Inflammatory macrophage (primary cell): ENCODE measurements around the gene PERM1.
"Not testable (repeated sequence)": the region's sequence is repeated elsewhere in the genome, so short reads cannot be mapped to it uniquely, and the experiment has no call there.

Experiments used
- DNase-seq, 2 donors: peaks; one replicate each; pipeline ENCODE4 v3.0.0-alpha.2; 2020 to 2022

Gene PERM1

DNA sequence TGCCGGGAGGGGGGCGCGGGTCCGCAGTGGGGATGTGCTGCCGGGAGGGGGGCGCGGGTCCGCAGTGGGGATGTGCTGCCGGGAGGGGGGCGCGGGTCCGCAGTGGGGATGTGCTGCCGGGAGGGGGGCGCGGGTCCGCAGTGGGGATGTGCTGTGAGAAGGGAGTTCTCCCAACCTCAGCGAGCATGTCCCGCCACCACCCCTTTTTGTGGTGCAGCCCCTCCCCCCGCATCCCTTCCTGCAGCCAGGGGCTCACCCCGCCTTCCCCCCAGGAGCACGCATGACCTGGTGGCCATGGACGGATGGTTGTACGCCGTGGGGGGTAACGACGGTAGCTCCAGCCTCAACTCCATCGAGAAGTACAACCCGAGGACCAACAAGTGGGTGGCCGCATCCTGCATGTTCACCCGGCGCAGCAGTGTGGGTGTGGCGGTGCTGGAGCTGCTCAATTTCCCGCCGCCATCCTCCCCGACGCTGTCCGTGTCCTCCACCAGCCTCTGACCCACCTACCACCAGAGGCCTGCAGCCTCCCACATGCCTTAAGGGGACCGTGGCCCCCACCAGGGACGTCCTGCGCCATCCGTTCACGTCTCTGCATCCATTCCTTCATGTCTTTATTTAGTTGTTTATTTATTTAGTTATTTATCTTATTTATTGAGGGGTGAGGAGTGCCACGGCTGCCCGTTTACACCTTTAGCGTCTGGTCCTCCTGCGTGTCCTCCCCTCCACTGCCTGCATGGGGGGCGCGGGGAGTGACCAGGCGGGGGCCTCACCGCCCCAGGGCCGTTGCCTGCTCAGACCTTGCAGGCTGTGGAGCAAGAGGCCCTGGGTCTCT is 17.0 kb downstream of the PERM1 start:
- no peak for DNase-seq

DNA sequence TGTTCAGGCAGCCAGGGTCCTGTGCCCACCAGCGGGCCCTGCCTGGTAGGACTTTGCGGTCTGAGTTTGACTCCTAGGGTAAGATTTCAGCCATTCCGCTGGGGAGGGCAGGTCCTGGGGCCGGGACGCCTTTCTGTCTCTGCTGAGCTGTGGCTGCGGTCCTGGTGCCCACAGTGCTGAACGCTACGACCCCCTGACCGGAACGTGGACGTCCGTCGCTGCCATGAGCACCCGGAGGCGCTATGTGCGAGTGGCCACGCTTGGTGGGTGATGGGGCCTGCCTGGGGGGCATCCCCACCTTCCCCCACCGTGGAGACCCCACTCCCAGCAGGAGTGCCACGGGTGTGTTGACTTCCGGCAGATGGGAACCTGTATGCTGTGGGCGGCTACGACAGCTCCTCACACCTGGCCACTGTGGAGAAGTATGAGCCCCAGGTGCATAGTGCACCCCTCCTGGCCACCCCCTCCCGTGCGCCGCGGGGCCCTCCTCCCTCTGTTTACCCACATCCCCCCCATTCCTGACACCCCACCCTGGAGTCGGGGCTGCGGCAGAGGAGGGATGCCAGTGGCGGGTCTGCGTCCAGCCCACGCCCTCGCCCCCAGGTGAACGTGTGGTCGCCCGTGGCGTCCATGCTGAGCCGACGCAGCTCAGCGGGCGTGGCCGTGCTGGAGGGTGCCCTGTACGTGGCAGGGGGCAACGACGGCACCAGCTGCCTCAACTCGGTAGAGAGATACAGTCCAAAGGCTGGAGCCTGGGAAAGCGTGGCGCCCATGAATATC is 18.0 kb downstream of the PERM1 start:
- no peak for DNase-seq

DNA sequence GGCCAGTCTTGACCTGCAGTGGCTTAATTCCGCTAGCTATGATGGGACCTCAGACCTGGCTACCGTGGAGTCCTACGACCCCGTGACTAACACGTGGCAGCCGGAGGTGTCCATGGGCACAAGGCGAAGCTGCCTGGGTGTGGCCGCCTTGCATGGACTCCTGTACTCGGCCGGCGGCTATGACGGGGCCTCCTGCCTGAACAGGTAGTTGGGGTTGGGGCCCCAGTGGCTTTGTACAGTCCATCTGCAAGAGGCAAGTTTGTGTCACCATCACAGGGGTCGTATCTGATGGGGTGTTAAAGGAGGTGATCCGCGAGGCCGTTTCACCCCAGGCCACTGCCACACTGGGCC is 18.6 kb downstream of the PERM1 start:
- DNase-seq: no peak

DNA sequence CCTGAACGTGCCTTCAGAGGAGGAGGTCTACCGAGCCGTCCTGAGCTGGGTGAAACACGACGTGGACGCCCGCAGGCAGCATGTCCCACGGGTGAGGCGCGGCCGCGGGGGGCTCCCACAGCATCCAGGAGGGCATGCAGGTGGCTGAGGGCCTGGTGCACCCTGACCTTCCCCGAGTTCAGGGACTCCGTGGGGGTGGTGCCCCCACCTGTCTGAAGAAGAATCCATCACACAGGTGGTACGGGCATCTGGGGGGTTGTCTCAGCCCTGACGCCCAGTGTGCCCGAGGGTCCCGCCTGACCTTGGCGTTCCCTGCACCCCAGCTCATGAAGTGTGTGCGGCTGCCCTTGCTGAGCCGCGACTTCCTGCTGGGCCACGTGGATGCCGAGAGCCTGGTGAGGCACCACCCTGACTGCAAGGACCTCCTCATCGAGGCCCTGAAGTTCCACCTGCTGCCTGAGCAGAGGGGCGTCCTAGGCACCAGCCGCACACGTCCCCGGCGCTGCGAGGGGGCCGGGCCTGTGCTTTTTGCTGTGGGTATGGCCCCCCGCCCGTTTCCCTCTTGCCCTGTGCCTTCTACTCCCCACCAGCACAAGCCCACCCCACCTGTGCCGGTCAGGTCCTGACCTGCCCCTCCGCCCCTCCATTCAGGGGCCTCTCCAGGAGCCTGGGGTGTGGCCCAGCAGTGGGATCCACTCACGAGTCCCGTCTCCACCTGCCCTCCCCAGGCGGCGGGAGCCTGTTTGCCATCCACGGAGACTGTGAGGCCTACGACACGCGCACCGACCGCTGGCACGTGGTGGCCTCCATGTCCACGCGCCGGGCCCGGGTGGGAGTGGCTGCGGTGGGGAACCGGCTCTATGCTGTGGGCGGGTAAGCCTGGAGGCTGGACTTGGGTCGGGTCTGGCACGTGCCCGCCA is 19.3 kb downstream of the PERM1 start:
- DNase-seq: no peak

DNA sequence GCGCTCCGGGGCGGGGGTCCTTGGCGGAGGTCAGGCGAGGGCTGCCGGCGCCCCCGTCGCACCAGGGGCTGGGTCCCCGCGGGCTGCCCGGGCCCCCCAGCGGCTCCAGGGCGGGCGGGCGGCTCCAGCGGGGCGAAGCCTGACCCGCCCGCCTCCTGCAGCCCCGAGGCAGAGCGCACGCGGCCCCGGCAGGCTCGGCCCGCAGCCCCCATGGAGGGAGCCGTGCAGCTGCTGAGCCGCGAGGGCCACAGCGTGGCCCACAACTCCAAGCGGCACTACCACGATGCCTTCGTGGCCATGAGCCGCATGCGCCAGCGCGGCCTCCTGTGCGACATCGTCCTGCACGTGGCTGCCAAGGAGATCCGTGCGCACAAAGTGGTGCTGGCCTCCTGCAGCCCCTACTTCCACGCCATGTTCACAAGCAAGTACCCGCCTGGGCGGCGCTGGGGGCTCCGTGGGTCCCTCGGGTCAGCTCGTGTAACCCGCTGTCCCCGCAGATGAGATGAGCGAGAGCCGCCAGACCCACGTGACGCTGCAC is 20.7 kb downstream of the PERM1 start:
- no peak for DNase-seq

DNA sequence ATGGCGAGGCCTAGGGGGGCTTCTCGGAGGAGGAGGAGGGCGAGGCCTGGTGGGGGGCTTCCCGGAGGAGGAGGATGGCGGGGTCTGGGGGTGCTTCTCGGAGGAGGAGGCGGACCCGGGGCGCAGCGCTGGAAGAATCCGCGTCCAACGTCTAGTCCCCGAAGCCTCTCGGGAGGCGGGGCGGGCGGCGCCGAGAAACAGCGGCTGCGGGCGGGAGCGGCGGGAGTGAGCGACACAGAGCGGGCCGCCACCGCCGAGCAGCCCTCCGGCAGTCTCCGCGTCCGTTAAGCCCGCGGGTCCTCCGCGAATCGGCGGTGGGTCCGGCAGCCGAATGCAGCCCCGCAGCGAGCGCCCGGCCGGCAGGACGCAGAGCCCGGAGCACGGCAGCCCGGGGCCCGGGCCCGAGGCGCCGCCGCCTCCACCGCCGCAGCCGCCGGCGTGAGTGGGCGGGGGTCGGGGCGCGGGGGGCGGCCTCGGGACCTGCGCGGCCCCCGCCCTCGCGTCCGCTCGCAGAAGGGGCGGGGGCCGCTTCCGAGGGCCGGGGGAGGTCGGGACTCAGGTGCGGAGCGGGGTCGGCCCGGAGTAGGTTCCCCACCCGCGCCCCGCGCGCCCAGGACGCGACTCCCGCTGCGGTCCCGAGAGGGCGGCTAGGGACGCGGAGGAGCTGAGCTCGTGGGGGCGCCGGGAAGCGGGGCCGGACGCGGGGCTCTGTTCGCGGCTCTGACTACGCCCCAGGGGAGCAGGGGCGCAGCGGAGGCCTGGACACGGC is 21.3 kb downstream of the PERM1 start, which contains the start of gene KLHL17:
KLHL17 (plus strand) TSS at position 222 of the 769 bp plus-strand sequence; CDS start at position 332, 110 bp downstream.
- DNase-seq: peak; percentile 64 to 69

DNA sequence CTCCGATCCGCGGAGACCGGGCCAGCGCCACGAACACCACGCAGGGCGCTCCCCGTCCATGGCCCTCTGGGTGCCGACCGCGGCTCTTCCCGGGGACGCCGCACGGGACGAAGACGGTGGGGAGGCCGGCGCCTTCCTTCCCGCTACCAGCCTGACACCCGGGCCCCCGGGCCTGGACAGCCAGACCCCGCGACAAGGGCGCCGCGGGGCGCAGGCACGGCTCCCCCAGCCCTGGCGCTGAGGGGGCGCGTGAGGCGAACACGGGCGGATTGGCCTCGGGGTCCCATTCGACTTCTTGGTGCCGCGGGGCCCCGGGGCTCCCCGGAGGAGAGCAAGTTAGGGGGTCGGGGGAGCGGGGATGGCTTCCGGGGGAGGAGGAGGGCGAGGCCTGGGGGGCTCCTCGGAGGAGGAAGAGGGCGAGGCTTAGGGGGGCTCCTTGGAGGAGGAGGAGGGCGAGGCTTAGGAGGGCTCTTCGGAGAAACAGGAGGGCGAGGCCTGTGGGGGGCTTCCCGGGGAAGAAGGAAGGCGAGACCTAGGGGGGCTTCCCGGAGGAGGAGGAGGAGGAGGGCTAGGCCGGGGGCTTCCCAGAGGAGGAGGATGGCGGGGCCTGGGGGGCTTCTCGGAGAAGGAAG is 22.0 kb downstream of the PERM1 start:
- no peak for DNase-seq

DNA sequence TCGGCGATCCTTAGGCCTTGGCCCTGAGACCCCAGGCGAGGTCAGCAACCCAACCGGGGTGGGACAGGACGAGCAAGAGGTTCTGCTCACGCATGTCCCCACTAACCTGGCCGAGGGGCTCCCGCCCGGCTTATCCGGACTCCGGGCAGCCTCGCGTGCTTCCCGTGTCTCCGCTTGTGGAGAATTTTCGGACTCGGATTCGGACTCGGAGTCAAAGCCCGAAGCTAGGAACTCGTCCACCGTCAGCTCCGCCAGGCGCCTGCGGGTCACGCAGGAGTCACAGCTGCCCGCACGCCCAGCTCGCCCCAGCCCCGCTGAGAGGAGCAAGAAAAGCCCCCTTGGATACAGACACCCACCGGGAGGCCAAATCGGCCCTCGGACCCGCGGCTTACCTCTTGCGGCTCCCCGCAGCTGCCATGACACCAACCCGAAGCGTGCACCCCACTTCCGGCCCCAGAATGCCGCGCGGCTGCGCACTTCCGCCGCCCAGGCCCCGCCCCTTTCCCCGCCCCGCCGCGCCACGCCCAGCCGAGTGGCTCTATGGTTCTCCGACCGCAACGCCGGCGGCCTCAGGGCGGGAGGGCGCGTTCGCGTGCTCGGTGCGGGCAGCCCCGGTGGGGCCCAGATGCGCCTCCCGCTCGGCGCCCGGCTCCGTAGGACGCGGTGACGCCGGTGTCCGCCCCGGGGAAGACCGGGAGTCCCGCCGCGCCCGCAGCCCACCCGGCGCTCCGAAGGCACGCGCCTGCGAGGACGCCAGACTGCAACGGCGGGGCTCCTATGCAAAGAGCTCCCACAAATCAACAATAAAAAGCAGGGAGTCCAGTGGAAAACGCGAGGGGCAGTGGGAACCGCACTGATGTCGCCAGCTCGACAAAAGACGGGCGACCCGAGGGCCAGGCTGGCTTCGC is 22.8 kb downstream of the PERM1 start, which contains the start of gene NOC2L:
NOC2L (minus strand) TSS at position 434 of the 908 bp plus-strand sequence; CDS start at position 418, 16 bp downstream.
- DNase-seq: peak; percentile 92 to 93

DNA sequence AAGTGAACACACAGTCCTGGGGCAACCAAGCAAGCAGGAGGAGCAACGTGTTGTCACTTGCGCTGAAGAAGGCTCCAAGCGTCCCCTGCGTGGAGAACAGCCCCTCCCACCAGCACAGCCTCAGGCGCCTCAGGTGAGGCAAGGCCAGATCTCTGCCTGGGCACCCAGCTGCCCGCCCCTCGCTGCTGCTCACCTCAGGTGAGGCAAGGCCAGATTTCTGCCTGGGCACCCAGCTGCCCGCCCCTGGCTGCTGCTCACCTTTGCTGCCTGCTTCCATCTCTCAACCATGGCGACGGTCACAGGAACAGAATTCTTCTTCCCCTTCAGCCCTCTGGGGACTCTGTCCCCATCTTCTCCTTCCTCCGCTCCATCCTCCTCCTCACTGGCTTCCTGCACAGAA is 25.3 kb downstream of the PERM1 start:
- no peak for DNase-seq

DNA sequence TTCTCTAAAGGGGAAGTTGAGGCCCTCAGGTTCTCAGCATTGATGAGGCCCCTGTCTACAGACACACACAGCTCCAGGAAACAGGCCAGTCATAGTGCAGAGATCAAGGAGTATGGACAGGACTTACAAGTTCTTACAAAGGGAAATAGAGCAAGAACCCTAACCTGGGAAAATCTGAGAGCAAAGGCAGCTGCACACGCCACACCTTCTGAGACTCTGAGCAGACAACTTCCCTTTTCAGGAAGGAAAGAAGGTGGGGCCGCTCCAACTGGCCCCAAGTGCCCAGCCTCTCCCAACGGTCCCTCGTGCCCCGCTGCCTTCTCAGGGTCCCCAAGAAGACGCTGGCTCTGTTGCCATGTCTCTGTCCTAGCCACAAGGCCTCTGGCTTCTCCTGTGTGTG is 26.4 kb downstream of the PERM1 start:
- DNase-seq: peak in 1 of 2 donors; percentile 37

DNA sequence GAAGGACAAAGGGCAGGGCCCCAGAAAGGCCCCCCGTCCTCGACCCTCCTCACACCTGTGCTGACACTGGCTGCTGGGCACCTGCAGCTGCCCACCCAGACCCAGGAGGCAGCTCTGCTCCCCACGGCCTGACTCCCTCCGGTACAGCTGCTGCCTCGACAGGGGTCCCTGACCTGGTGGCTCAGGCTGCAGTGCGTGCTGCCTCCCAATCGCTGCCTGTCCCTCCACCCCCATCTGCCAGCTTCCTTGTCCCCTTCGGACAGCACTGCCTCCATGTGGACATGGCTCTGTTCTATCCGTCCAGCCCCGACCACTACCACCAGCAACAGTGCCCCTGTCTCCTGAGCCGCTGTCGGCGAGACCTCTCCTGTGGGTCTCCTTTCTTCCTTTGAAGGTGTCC is 27.0 kb downstream of the PERM1 start:
- no peak for DNase-seq

DNA sequence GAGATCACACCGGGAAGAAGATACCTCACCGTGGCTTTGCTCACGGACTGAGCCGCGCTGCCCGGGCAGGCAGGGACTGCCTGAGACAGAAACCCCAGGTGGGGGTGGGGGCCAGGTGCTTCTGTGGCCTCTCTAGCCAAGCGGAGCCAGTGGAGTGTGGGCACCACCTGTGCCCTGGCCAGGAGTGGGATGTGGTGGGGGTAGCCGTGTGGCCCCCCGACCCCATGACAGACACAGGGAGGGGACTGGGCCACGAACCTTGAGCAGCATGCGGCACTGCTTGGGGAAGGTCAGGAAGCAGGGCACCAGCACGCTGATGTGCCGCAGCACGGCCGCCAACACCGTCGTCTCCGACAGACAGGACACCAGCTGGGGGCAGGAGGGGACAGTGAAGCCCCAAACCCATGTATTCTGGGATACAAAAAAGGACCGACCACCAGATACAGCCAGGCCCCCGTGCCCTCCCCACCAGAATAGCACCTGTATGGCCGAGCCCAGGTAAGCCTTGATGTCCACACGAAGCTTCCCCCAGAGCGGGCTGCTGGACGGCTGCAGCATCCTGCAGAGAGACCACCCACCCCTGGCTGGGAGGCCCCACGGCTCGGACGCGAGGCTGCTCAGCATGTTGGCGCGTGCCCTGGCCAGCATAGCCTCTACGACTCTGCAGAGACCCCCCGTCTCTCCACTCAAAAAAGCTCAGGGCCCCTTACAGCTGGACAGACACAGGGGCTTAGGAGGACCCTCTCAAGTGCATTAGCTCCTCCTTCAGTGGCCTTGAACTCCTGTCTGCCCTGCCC is 28.2 kb downstream of the PERM1 start:
- DNase-seq: no peak

DNA sequence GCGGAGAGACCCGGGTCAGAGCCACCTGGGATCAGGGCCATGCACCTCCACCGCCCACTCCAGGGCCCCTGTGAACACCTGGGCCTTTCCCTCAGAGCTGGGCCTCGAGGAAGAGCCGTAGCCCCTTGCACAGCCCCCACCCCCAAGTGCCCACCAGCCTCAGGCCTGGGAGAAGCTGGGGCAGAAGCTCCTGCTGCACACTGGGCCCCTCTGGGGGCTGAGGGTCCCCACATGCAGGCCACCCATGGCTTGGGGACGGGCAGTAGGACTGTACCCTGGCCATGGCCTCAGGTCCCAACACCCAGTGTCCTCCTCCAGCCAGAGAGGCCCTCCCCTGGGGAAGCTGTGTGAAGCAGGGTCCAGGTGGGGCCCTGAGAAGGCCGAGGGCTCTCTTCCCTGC is 29.3 kb downstream of the PERM1 start:
- no peak for DNase-seq

DNA sequence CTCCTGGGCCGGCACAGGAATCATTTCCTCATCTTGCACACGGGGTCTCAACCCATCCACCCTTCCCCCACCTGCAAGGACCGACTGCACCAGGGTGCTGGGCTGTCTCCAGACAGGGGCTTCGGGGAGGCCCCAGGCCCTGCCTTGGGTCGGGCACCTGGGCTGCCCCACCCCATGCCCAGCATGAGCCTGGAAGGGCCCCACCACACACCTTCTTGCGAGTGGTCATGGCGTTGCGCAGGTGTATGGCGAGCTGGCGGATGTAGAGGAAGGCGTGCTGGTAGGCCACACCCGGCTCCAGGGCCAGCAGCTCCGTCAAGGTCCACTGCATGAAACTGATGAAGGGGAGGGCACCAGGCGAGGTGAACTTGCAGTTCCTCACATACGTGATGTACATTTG is 29.7 kb downstream of the PERM1 start:
- no peak for DNase-seq

DNA sequence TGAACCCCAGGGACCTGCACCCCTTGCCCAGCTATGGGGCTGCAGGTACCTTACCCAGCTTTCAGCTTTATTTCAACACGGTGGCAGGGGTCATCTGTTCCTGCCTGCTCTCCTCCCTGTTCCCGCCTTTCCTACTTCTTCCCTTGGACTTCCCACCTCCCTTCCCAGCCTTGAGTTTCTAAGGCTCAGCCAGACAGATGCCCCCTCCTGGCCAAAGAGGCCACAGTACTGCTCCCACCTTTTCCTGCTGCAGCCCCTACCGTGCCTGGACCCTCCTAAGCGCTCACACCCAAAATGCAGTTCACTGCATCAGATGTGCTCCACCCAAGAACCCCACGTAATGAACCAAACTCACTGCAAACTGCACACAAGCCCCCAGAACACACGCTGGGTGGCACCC is 30.5 kb downstream of the PERM1 start:
- no peak for DNase-seq

DNA sequence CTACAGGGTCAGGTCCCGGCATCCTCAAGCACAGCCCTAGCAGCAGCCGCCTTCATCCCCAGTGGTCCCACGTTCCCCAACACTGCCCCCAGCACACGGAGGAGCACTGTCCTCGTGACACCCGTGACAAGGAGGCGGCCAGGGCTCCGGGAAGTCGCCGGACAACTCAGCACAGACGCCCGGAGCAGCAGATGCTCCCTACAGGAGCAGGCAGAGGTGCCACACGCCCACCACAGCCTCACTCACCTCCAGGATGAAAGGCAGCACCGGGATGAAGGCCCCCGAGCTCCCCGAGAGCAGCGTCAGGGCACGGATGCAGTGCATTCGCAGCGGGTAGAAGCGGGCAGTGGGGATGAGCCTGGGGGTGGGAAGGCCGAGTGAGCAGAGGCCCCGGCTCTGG is 31.0 kb downstream of the PERM1 start:
- no peak for DNase-seq

DNA sequence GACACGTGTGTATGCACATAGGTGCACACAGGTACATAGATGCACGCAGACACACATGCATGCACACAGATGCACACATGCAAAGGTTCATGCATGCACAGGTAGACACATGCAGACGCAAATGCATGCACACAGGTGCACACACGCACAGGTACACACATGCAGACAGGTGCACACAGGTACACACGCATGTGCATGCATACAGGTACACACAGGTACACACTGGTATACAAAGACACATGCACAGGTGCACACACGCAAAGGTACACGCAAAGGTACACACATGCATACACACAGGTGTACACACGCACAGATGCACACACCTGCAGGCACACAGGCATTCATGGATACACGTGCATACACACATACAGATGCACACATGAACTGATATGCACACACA is 31.6 kb downstream of the PERM1 start:
- DNase-seq: no peak

DNA sequence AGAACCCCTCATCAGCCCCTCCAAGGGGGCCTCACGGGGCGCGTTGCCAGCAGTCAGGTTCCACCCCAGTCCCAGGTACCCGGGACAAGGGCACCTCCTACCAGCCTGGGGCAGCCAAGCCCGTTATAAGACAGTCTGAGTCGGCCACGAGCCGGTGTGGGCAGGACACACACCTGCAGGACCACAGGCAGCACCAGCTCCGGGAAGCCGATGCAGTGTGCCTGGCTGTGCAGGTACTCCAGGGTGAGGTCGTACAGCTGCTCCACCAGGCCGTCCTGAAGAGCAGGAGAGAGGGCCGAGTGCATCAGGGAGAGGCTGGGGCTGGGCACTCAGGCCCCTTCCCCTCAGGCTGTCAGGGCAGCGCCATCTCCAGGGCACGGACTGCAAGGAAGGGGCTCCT is 33.9 kb downstream of the PERM1 start:
- DNase-seq: no peak

DNA sequence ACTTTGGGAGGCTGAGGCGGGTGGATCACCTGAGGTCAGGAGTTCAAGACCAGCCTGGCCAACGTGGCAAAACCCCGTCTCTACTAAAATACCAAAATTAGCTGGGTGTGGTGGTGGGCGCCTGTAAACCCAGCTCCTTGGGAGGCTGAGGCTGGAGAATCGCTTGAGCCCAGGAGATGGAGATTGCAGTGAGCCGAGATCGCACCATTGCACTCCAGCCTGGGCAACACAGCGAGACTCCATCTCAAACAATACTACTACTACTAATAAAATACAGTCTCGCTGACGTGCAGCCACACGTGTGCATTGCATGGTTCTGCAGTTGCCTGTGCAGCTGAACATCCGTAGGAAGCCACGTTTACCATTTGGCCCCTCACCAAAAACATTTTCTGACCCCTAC is 35.1 kb downstream of the PERM1 start:
- not testable (repeated sequence) for DNase-seq
